HL-60 (cell line): ENCODE results near the gene PRPF6.

Source experiments
- CTCF ChIP-seq: IDR thresholded peaks from one replicate; pipeline ENCODE4 v1.5.1; 2011; ENCODE audit warnings: low read length, control low read depth, inconsistent platforms; ENCODE audit not compliant: insufficient read depth
- REST ChIP-seq: IDR thresholded peaks from 2 replicates; pipeline ENCODE4 v1.6.1; 2012; ENCODE audit warnings: low read depth; ENCODE audit not compliant: insufficient replicate concordance

- TF ChIP-seq CTCF (no peak), REST (no peak)
These were observed 81.3 kb downstream of the PRPF6 start for GRCh38 chr20:64062276-64062595.
